B cell (primary cell): ENCODE measurements around the gene MAP2K6. TPM values are rescaled to one million over a fixed set of nuclear protein-coding genes. Genes with fewer than 3 reads are reported as not detected.

Source experiments
- ATAC-seq: fragments of 200-7000 bp; cut with Tn5 transposase; one replicate; pipeline ENCODE4 v1.10.0; 2021; ENCODE audit warnings: low read depth, mild to moderate bottlenecking, moderate number of reproducible peaks, moderate library complexity
- CTCF ChIA-PET: fragments of 350-600 bp; sonication (Branson Sonifier 250); formaldehyde crosslinking; loops from one replicate; lab custom pipeline; 2021; ENCODE audit warnings: antibody characterized with exemption, inconsistent platforms; lab: Charles Lee
- POLR2A ChIA-PET: fragments of 350-600 bp; sonication (Branson Sonifier 250); formaldehyde crosslinking; loops from one replicate; lab custom pipeline; 2021; ENCODE audit warnings: antibody characterized with exemption; lab: Charles Lee
- DNase-seq: peaks from one replicate; pipeline ENCODE4 v3.0.0; 2013
- H2AFZ ChIP-seq: 2 replicates; pipeline ENCODE4 v1.6.1; 2012; ENCODE audit warnings: mild to moderate bottlenecking, low read depth, low read length; ENCODE audit not compliant: insufficient read depth, poor library complexity, severe bottlenecking
- H3K27ac ChIP-seq, 2 donors: 1 replicate in 1 of 2; 2 replicates in 1 of 2; pipeline ENCODE4 v1.5.1; 2012 to 2013; ENCODE audit warnings: low read length in 2 of 2, mild to moderate bottlenecking in 2 of 2, moderate library complexity in 1 of 2
- H3K27me3 ChIP-seq, 4 experiments: fragments of 200-600 bp in 1 of 4; sonication (generic) in 1 of 4; replicated peaks in 1 of 4; 1 replicate in 2 of 4; 2 replicates in 2 of 4; pipeline versions ENCODE4 v1.6.1 to v1.7.0; 2013 to 2016; ENCODE audit warnings: low read length in 3 of 4, mild to moderate bottlenecking in 2 of 4, mixed read lengths in 1 of 4, moderate library complexity in 1 of 4; ENCODE audit not compliant: insufficient read depth in 4 of 4, control insufficient read depth in 3 of 4; ENCODE audit errors: control extremely low read depth in 1 of 4
- H3K36me3 ChIP-seq, 2 experiments: replicated peaks in 1 of 2; 1 replicate in 1 of 2; 2 replicates in 1 of 2; pipeline versions ENCODE4 v1.6.1 to v1.7.1; 2013; ENCODE audit warnings: low read length in 1 of 2; ENCODE audit not compliant: insufficient read depth in 2 of 2, control insufficient read depth in 1 of 2; ENCODE audit errors: control extremely low read depth in 1 of 2, extremely low read depth in 1 of 2
- H3K4me1 ChIP-seq, 2 donors: fragments of 200-600 bp in 1 of 2; sonication (generic) in 1 of 2; 1 replicate in 1 of 2; 2 replicates in 1 of 2; pipeline versions ENCODE4 v1.5.1 to v1.6.1; 2013 to 2017; ENCODE audit warnings: low read length in 2 of 2; ENCODE audit not compliant: control insufficient read depth in 2 of 2, insufficient read depth in 2 of 2
- H3K4me2 ChIP-seq: replicated peaks from 2 replicates; pipeline ENCODE3; 2012; ENCODE audit warnings: mild to moderate bottlenecking, low read depth, low read length; ENCODE audit not compliant: poor library complexity, severe bottlenecking
- H3K4me3 ChIP-seq, 5 experiments: fragments of 200-600 bp in 1 of 5; sonication (generic) in 1 of 5; 1 replicate in 3 of 5; 2 replicates in 2 of 5; pipeline versions ENCODE4 v1.5.1 to v1.7.0; 2011 to 2016; ENCODE audit warnings: low read length in 4 of 5, mild to moderate bottlenecking in 4 of 5, low read depth in 2 of 5, control low read depth in 1 of 5, moderate library complexity in 1 of 5; ENCODE audit not compliant: insufficient read depth in 1 of 5; ENCODE audit errors: control extremely low read depth in 1 of 5, extremely low read depth in 1 of 5
- H3K79me2 ChIP-seq: fragments of 200-600 bp; sonication (generic); one replicate; pipeline ENCODE4 v1.6.0; 2016; ENCODE audit warnings: low read length; ENCODE audit not compliant: control insufficient read depth, insufficient read depth
- H3K9ac ChIP-seq: fragments of 200-600 bp; sonication (generic); 2 replicates; pipeline ENCODE4 v1.6.1; 2017; ENCODE audit warnings: mild to moderate bottlenecking, low read length, moderate library complexity
- H3K9me3 ChIP-seq, 3 donors: one replicate each; pipeline versions ENCODE4 v1.6.1 to v1.7.1; 2013; ENCODE audit warnings: low read length in 2 of 3; ENCODE audit not compliant: control insufficient read depth in 2 of 3, insufficient read depth in 1 of 3; ENCODE audit errors: control extremely low read depth in 1 of 3
- H4K20me1 ChIP-seq: 2 replicates; pipeline ENCODE4 v1.6.0; 2012; ENCODE audit warnings: mild to moderate bottlenecking, low read length; ENCODE audit not compliant: insufficient read depth, control insufficient read depth, poor library complexity, severe bottlenecking
- H3K27ac Mint-ChIP-seq: one replicate; pipeline ENCODE4 v1.8.0; 2021; ENCODE audit warnings: mixed read lengths
- H3K27me3 Mint-ChIP-seq: one replicate; pipeline ENCODE4 v1.8.0; 2021; ENCODE audit warnings: mixed read lengths
- H3K4me1 Mint-ChIP-seq: one replicate; pipeline ENCODE4 v1.8.0; 2021; ENCODE audit warnings: mixed read lengths
- H3K4me3 Mint-ChIP-seq: one replicate; pipeline ENCODE4 v1.8.0; 2021; ENCODE audit warnings: mixed read lengths
- H3K9me3 Mint-ChIP-seq: one replicate; pipeline ENCODE4 v1.8.0; 2022; ENCODE audit warnings: mixed read lengths; ENCODE audit not compliant: insufficient read depth
- EZH2 ChIP-seq: IDR thresholded peaks from 2 replicates; pipeline ENCODE4 v1.6.1; 2012; ENCODE audit warnings: borderline replicate concordance, low read depth, mild to moderate bottlenecking, moderate library complexity, low read length; ENCODE audit not compliant: insufficient read depth, poor library complexity, severe bottlenecking
- WGBS: methylation state at CpG from one replicate; pipeline ENCODE4 v1.1.5; 2013; ENCODE audit warnings: missing lambda C conversion rate; ENCODE audit not compliant: insufficient coverage; 5-methylcytosine and 5-hydroxymethylcytosine counted together
- intact Hi-C: fragments of 100-400 bp; cut with micrococcal nuclease; formaldehyde crosslinking; loops from one replicate; pipeline ENCODE4 v1.10.0; 2022
- polyA plus RNA-seq: library from polyadenylated mRNA; depleted of rRNA; stranded (reverse); fragments of >200 nt; gene quantifications from 2 replicates; pipeline ENCODE4 v1.2.3, GENCODE V29; 2012
- total RNA-seq, 2 donors: library from RNA; stranded (reverse); fragments of 120-200 nt in 1 of 2; gene quantifications; 1 replicate in 1 of 2; 2 replicates in 1 of 2; pipeline versions ENCODE4 v1.2.3 to v1.2.4, GENCODE V29; 2013 to 2022
- TF ChIP-seq, protein P1 (sequence below): fragments of 200-600 bp; IDR thresholded peaks from one replicate; pipeline ENCODE4 v1.8.0; 2022; ENCODE audit warnings: antibody characterized with exemption, mild to moderate bottlenecking

MAP2K6 gene
- total and polyA plus RNA-seq, 2 donors (not counting 1 experiment from before 2014, with no cell fraction given): 2.4 to 7.7 TPM

DNA sequence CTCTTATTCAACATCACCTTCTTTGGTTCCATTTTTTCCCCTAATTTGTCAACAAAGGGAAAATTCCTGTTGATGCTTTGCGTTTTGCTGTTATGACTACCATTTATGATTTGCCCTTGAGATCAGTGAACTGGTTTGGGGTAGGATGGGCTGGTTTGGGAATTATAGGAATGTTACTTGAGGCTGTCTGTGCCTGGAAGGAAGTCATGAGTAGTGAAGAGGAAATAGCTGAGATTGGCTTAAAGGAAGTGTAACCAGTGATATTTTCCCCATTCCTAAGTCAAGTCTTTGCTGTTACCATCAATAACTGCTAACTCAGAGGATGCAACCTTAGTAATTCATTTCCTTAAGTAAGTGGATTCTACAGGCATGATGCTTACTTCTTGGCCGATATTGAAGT lies 179.2 kb downstream of the MAP2K6 start:
- DNase-seq: no peak
- Histone ChIP-seq H3K4me1 (no peaks in the 10 kb centered on the region), H3K36me3 (no peaks in the 10 kb centered on the region), H2AFZ (no peak overlapping the region), H3K4me3 (no peak overlapping the region), H4K20me1 (no peaks in the 10 kb centered on the region), H3K27ac (no peak overlapping the region), H3K27me3 (no peaks in the 10 kb centered on the region), H3K79me2 (no peaks in the 10 kb centered on the region), H3K4me2 (no peak overlapping the region), H3K9me3 (no peaks in the 10 kb centered on the region), H3K9ac (no peak overlapping the region)
- no peaks in the 10 kb centered on the region for H3K9me3 Mint-ChIP-seq
- H3K27ac Mint-ChIP-seq: no peak overlapping the region
- ChIA-PET POLR2A (no interaction called here), CTCF (no interaction called here)
- no peak overlapping the region for H3K4me3 Mint-ChIP-seq
- no peaks in the 10 kb centered on the region for H3K27me3 Mint-ChIP-seq
- intact Hi-C loops: no loop called here
- H3K4me1 Mint-ChIP-seq: no peaks in the 10 kb centered on the region
- TF ChIP-seq, protein P1, sequence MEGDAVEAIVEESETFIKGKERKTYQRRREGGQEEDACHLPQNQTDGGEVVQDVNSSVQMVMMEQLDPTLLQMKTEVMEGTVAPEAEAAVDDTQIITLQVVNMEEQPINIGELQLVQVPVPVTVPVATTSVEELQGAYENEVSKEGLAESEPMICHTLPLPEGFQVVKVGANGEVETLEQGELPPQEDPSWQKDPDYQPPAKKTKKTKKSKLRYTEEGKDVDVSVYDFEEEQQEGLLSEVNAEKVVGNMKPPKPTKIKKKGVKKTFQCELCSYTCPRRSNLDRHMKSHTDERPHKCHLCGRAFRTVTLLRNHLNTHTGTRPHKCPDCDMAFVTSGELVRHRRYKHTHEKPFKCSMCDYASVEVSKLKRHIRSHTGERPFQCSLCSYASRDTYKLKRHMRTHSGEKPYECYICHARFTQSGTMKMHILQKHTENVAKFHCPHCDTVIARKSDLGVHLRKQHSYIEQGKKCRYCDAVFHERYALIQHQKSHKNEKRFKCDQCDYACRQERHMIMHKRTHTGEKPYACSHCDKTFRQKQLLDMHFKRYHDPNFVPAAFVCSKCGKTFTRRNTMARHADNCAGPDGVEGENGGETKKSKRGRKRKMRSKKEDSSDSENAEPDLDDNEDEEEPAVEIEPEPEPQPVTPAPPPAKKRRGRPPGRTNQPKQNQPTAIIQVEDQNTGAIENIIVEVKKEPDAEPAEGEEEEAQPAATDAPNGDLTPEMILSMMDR: no peak
- TF ChIP-seq EZH2: no peak
- no CpG with 5 or more reads among the region's 2 CpGs for WGBS
- ATAC-seq: no peak

DNA sequence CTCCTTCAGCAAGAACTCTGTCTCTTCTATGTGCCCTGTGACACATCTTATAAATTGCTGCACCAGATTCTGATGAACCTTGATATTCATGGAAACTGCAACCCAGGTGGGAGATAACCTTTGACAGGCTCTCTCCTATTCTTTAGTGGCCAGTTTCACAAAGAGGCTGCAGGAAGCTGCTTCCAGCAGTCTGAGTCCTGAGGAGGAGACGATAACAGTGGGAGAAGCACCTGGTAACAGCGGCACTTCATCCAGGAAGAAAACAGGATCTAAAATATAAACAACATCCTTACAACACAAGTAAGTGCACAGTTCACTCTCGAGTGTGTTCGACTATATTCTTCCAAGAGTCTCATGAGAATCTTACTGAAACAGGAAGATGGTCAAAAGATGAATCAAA lies 180.1 kb downstream of the MAP2K6 start:
- WGBS: no CpG with 5 or more reads among the region's 4 CpGs
- H3K27ac ChIP-seq: no peak overlapping the region
- Mint-ChIP-seq H3K4me1 (no peaks in the 10 kb centered on the region), H3K9me3 (no peaks in the 10 kb centered on the region), H3K4me3 (no peak overlapping the region), H3K27ac (no peak overlapping the region), H3K27me3 (no peaks in the 10 kb centered on the region)
- no peak overlapping the region for H3K9ac ChIP-seq
- no peaks in the 10 kb centered on the region for H3K79me2 ChIP-seq
- no peaks in the 10 kb centered on the region for H4K20me1 ChIP-seq
- no peaks in the 10 kb centered on the region for H3K36me3 ChIP-seq
- POLR2A ChIA-PET: no interaction called here
- H3K9me3 ChIP-seq: no peaks in the 10 kb centered on the region
- H3K4me1 ChIP-seq: no peaks in the 10 kb centered on the region
- H3K4me2 ChIP-seq: no peak overlapping the region
- ATAC-seq (no peak), DNase-seq (no peak)
- H3K27me3 ChIP-seq: no peaks in the 10 kb centered on the region
- TF ChIP-seq, protein P1: no peak
- no peak for TF ChIP-seq EZH2
- intact Hi-C loops: no loop called here
- no peak overlapping the region for H2AFZ ChIP-seq
- H3K4me3 ChIP-seq: no peak overlapping the region
- CTCF ChIA-PET: no interaction called here
